ENCODE results near the gene KCNMA1. TPM values are rescaled to one million over a fixed set of nuclear protein-coding genes. Genes with fewer than 3 reads are reported as not detected.

Gene KCNMA1
- polyA plus RNA-seq, 1 donor from 2014 or later, result 60.8 TPM

DNA sequence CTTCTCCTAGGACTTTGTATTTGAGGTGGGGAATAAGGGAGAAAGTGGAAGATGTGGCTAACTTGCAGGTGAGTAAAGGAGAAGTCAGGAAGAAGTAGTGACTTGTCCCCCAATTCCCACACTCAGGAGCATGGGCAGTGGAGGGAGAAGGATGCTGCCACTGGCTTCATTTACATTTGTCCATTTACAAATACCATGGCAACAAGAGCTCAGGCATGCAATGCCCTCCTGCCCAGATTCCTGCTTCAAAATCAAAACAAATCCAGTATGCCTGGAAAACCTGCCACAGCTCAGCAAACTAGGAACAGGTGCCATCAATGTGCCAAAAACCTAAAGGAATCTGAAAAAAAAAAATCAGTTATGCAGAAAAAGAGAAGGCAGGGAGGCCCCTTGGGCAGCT lies 139.9 kb downstream of the KCNMA1 start:
- no peak overlapping the region for H2AFZ ChIP-seq (ENCODE audit: low read depth, low read length)
- TF ChIP-seq EP300 (conservative IDR thresholded peaks at IDR 0.05; ENCODE audit: poor library complexity, severe bottlenecking) (no peak), MXI1 (conservative IDR thresholded peaks at IDR 0.05; ENCODE audit: poor library complexity, severe bottlenecking) (no peak), REST (IDR thresholded peaks at IDR 0.05; ENCODE audit: borderline replicate concordance) (no peak), RAD21 (conservative IDR thresholded peaks at IDR 0.05) (no peak), CTCF (IDR thresholded peaks at IDR 0.05; ENCODE audit: poor library complexity, severe bottlenecking) (no peak), POLR2AphosphoS5 (IDR thresholded peaks at IDR 0.05) (no peak), SMC3 (conservative IDR thresholded peaks at IDR 0.05; ENCODE audit: poor library complexity) (no peak), TAF1 (IDR thresholded peaks at IDR 0.05; ENCODE audit: low read depth) (no peak), EZH2 (IDR thresholded peaks at IDR 0.05; ENCODE audit: borderline replicate concordance, insufficient read depth, low read length, poor library complexity, severe bottlenecking) (no peak)
- no peaks in the 10 kb centered on the region for H3K9me3 ChIP-seq (ENCODE audit: low read length)
- no peaks in the 10 kb centered on the region for H3F3A ChIP-seq (ENCODE audit: insufficient read depth, low read length, poor library complexity, severe bottlenecking)
- H3K79me2 ChIP-seq (replicated peaks; ENCODE audit: insufficient read depth, low read length), result no peaks in the 10 kb centered on the region
- no peak overlapping the region for H3K4me2 ChIP-seq (ENCODE audit: low read length)
- no peak overlapping the region for H3K4me3 ChIP-seq (ENCODE audit: low read length)
- no peak overlapping the region for H3K9ac ChIP-seq (ENCODE audit: low read length)
- H3K27me3 ChIP-seq (ENCODE audit: insufficient read depth, low read depth, low read length), result no peaks in the 10 kb centered on the region
- H4K20me1 ChIP-seq (ENCODE audit: insufficient read depth), result no peaks in the 10 kb centered on the region
- no peaks in the 10 kb centered on the region for H3K9me2 ChIP-seq (ENCODE audit: insufficient read depth, low read length)
- no peaks in the 10 kb centered on the region for H3K36me3 ChIP-seq (ENCODE audit: insufficient read depth, low read length)
- no peak overlapping the region for H3K27ac ChIP-seq (ENCODE audit: low read length)

DNA sequence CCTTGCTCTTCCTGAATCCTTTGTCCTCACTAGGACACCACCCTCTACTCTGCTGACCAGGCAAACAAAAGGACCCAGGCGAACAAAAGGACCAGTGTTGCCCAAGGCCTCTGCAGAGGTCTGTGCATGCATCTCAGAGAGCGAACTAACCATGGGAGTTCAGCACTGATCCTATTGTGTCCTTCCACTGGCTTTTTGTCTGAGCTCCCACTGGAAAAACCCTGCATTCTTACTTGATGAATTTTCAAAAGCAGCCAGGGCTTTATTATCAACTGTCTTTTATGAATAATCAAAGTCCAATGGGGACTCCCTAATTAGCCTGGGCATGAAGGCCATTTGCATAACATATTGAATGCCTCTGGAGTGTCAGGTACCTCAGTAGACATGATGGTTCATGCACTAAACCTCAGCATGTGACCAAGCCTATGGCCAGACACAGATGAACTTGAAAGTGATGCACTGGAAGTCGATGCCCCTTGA lies 140.6 kb downstream of the KCNMA1 start:
- TF ChIP-seq EP300 (conservative IDR thresholded peaks at IDR 0.05; ENCODE audit: poor library complexity, severe bottlenecking) (no peak), EZH2 (IDR thresholded peaks at IDR 0.05; ENCODE audit: borderline replicate concordance, insufficient read depth, low read length, poor library complexity, severe bottlenecking) (no peak), TAF1 (IDR thresholded peaks at IDR 0.05; ENCODE audit: low read depth) (no peak), RAD21 (conservative IDR thresholded peaks at IDR 0.05) (no peak), CTCF (IDR thresholded peaks at IDR 0.05; ENCODE audit: poor library complexity, severe bottlenecking) (no peak), MXI1 (conservative IDR thresholded peaks at IDR 0.05; ENCODE audit: poor library complexity, severe bottlenecking) (no peak), SMC3 (conservative IDR thresholded peaks at IDR 0.05; ENCODE audit: poor library complexity) (no peak), POLR2AphosphoS5 (IDR thresholded peaks at IDR 0.05) (no peak), REST (IDR thresholded peaks at IDR 0.05; ENCODE audit: borderline replicate concordance) (no peak)
- Histone ChIP-seq H3K27ac (ENCODE audit: low read length) (no peak overlapping the region), H2AFZ (ENCODE audit: low read depth, low read length) (no peak overlapping the region), H3K9me3 (ENCODE audit: low read length) (no peaks in the 10 kb centered on the region), H4K20me1 (ENCODE audit: insufficient read depth) (no peaks in the 10 kb centered on the region), H3F3A (ENCODE audit: insufficient read depth, low read length, poor library complexity, severe bottlenecking) (no peaks in the 10 kb centered on the region), H3K4me3 (ENCODE audit: low read length) (no peak overlapping the region), H3K9ac (ENCODE audit: low read length) (no peak overlapping the region), H3K4me2 (ENCODE audit: low read length) (no peak overlapping the region), H3K36me3 (ENCODE audit: insufficient read depth, low read length) (no peaks in the 10 kb centered on the region), H3K27me3 (ENCODE audit: insufficient read depth, low read depth, low read length) (no peaks in the 10 kb centered on the region), H3K9me2 (ENCODE audit: insufficient read depth, low read length) (no peaks in the 10 kb centered on the region), H3K79me2 (replicated peaks; ENCODE audit: insufficient read depth, low read length) (no peaks in the 10 kb centered on the region)

All from neural cell (in vitro differentiated cells).